Astrocyte of the spinal cord (primary cell): ENCODE data around the gene ZBTB20.

Experiments used
- DNase-seq: peaks from one replicate; pipeline ENCODE4 v3.0.0; 2011; ENCODE audit warnings: low read depth, low spot score
- H3K4me3 ChIP-seq: 2 replicates; pipeline ENCODE4 v1.5.1; 2011; ENCODE audit warnings: low read depth, mild to moderate bottlenecking, low read length, moderate library complexity
- CTCF ChIP-seq: IDR thresholded peaks from 2 replicates; pipeline ENCODE4 v1.5.1; 2012; ENCODE audit warnings: low read depth, mild to moderate bottlenecking, low read length, inconsistent platforms
- in situ Hi-C: cut with HindIII; loops from 2 replicates; pipeline ENCODE4 v1.10.0; 2017; ENCODE audit warnings: low sequenced_read_pairs

Gene ZBTB20

GRCh38 chr3:114567771-114568170 is 579.3 kb downstream of the ZBTB20 start:
- DNase-seq, result no peak
- in situ Hi-C loops, result no loop called here
- H3K4me3 ChIP-seq, result no peak overlapping the region
- no peak for TF ChIP-seq CTCF

GRCh38 chr3:114566767-114567166 is 580.3 kb downstream of the ZBTB20 start:
- in situ Hi-C loops, result no loop called here
- no peak for DNase-seq
- H3K4me3 ChIP-seq, result no peak overlapping the region

GRCh38 chr3:114566162-114566755 is 580.8 kb downstream of the ZBTB20 start:
- DNase-seq, result no peak
- TF ChIP-seq CTCF, result no peak
- H3K4me3 ChIP-seq, result no peak overlapping the region
- in situ Hi-C loops, result no loop called here

More at GRCh38 chr3:114566767-114567166, 580.3 kb downstream of the ZBTB20 start:
- TF ChIP-seq CTCF, result no peak

GRCh38 chr3:114565216-114565615 is 581.9 kb downstream of the ZBTB20 start:
- no peak for DNase-seq
- in situ Hi-C loops, result no loop called here
- no peak for TF ChIP-seq CTCF
- H3K4me3 ChIP-seq, result no peak overlapping the region

GRCh38 chr3:114563720-114564119 is 583.4 kb downstream of the ZBTB20 start:
- in situ Hi-C loops, result no loop called here
- TF ChIP-seq CTCF, result no peak

GRCh38 chr3:114562557-114562956 is 584.5 kb downstream of the ZBTB20 start:
- in situ Hi-C loops, result no loop called here

More at GRCh38 chr3:114563720-114564119, 583.4 kb downstream of the ZBTB20 start:
- H3K4me3 ChIP-seq, result no peak overlapping the region
- DNase-seq, result no peak

More at GRCh38 chr3:114562557-114562956, 584.5 kb downstream of the ZBTB20 start:
- no peak for TF ChIP-seq CTCF
- DNase-seq, result no peak
- no peak overlapping the region for H3K4me3 ChIP-seq
